ENCODE data around the gene BIRC3. TPM values are rescaled to one million over a fixed set of nuclear protein-coding genes. Genes with fewer than 3 reads are reported as not detected.
A peak's percentile ranks its signal among the peaks of the same experiment; 100 is the strongest.

Gene BIRC3
- total and polyA plus RNA-seq, 10 donors = 35.0 to 164 (median 93.7) TPM

DNA sequence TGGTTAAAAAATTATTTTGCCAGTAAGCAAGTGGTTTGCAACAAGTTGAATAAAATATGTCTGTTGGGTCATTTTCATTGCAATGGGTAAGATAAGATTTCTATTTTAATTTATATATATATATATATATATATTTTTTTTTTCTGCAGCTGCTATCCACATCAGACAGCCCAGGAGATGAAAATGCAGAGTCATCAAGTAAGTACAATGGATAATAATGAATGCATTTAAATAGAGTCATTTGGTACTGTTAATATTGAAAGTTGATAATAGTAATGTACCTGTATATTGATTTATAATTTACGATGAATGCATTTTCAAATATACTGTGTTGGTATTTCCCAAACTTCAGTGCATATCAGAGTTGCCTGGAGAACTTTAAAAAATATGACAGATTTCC, 11.5 kb downstream of the BIRC3 start:
- Histone ChIP-seq H3K27ac (no peak overlapping the region), H3K9me3 (no peaks in the 10 kb centered on the region), H3K4me1 (peaks cover 8 to 74% (median 19%) of the 10 kb centered on the region in 6 donors), H3K27me3 (replicated peaks in 1 of 7) (no peaks in the 10 kb centered on the region), H3K36me3 (peaks cover 0 to 100% (median 86%) of the 10 kb centered on the region in 6 donors), H3K4me3 (no peak overlapping the region)
- no peak for DNase-seq
- TF ChIP-seq POLR2AphosphoS5 (IDR thresholded peaks at IDR 0.05) (no peak), POLR2A (IDR thresholded peaks at IDR 0.05) (no peak)
- TF ChIP-seq, protein P1, sequence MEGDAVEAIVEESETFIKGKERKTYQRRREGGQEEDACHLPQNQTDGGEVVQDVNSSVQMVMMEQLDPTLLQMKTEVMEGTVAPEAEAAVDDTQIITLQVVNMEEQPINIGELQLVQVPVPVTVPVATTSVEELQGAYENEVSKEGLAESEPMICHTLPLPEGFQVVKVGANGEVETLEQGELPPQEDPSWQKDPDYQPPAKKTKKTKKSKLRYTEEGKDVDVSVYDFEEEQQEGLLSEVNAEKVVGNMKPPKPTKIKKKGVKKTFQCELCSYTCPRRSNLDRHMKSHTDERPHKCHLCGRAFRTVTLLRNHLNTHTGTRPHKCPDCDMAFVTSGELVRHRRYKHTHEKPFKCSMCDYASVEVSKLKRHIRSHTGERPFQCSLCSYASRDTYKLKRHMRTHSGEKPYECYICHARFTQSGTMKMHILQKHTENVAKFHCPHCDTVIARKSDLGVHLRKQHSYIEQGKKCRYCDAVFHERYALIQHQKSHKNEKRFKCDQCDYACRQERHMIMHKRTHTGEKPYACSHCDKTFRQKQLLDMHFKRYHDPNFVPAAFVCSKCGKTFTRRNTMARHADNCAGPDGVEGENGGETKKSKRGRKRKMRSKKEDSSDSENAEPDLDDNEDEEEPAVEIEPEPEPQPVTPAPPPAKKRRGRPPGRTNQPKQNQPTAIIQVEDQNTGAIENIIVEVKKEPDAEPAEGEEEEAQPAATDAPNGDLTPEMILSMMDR (IDR thresholded peaks at IDR 0.05 in 8 of 11, conservative IDR thresholded peaks at IDR 0.05 in 3 of 11) = no peak
- intact Hi-C loops (cut with DNase I; ENCODE audit: low total_unique reads) = no loop called here
- WGBS, 5 donors = 95 to 100% (median 97%) methylated on average over 1 of the region's 1 CpG

DNA sequence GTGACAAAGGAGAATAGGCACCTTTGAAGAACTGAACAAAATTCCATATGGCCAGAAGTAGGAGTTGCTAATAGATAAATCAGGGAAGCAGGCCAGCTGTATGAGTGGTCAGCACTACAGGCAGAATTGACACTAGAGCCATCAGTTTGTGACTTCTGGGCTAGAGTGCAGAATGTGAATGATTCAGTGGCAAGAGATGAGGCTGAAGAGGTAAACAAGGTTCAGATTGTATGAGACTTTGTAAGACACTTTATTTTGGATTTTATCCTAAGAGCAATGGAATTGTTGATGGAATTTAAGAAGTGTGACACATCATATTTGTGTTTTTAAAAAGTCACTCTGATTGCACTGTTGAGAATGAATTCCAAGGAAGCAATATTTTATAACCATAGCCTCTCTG, 12.9 kb downstream of the BIRC3 start:
- no peak for DNase-seq
- Histone ChIP-seq H3K4me1 (peaks cover 0 to 61% (median 5%) of the 10 kb centered on the region in 6 donors), H3K27me3 (replicated peaks in 1 of 7) (no peaks in the 10 kb centered on the region), H3K36me3 (peaks cover 0 to 100% (median 87%) of the 10 kb centered on the region in 6 donors), H3K4me3 (no peak overlapping the region), H3K27ac (peak overlapping the region in 2 of 8 donors; percentile 1 to 53), H3K9me3 (no peaks in the 10 kb centered on the region)
- intact Hi-C loops (cut with DNase I; ENCODE audit: low total_unique reads) = no loop called here
- TF ChIP-seq POLR2AphosphoS5 (IDR thresholded peaks at IDR 0.05) = no peak
- TF ChIP-seq POLR2A (IDR thresholded peaks at IDR 0.05) = no peak
- TF ChIP-seq, protein P1 (IDR thresholded peaks at IDR 0.05 in 8 of 11, conservative IDR thresholded peaks at IDR 0.05 in 3 of 11) = no peak

DNA sequence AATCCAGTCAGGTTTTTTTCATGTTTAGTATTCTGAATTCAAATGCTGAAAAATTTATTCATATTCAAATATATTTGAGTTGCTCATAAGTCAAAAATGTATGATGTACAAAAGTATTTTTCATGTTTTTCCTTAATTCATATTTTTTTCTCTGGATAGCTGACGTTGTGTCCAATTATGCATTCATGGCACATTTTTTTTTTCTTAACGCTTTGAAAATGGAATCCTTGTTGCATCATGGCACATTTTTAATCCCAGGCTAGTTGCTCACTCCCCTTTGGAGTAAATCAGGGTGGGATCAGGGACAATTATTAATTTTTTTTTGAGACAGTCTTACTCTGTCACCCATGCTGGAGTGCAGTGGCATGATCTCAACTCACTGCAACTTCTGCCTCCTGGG, 14.1 kb downstream of the BIRC3 start:
- TF ChIP-seq POLR2A (IDR thresholded peaks at IDR 0.05) (no peak), POLR2AphosphoS5 (IDR thresholded peaks at IDR 0.05) (no peak)
- TF ChIP-seq, protein P1 (IDR thresholded peaks at IDR 0.05 in 8 of 11, conservative IDR thresholded peaks at IDR 0.05 in 3 of 11) = no peak
- DNase-seq = no peak
- no peaks in the 10 kb centered on the region for H3K27me3 ChIP-seq (replicated peaks in 1 of 7)
- H3K4me3 ChIP-seq = no peak overlapping the region
- peak overlapping the region in 1 of 8 donors; percentile 34 for H3K27ac ChIP-seq
- intact Hi-C loops (cut with DNase I; ENCODE audit: low total_unique reads) = no loop called here
- peaks cover 0 to 100% (median 93%) of the 10 kb centered on the region in 6 donors for H3K36me3 ChIP-seq
- H3K4me1 ChIP-seq = peaks cover 0 to 56% (median 4%) of the 10 kb centered on the region in 6 donors
- H3K9me3 ChIP-seq = no peaks in the 10 kb centered on the region
- WGBS, 5 donors = 86 to 91% (median 87%) methylated on average over 2 of the region's 2 CpGs

DNA sequence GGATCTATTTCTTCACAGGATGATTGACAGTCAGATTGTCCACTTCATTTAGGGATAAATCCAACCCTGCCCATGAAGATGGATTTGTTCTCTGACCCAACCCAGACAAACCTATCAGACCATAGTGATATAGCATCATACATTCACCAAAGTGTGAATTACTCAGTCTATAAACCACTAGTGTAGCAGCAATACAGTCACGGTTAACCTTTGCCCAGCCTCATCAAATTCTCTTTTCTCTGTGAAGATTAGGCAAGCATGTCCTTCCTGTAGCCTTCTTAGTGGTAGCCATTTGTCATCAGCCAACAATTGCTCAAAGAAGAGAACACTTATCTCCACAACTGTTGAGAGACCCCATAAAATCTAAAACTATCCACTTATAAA, 15.3 kb downstream of the BIRC3 start:
- Histone ChIP-seq H3K4me1 (peaks cover 0 to 43% (median 3%) of the 10 kb centered on the region in 6 donors), H3K36me3 (peaks cover 0 to 100% (median 93%) of the 10 kb centered on the region in 6 donors), H3K9me3 (no peaks in the 10 kb centered on the region), H3K27ac (peak overlapping the region in 1 of 8 donors; percentile 34), H3K27me3 (replicated peaks in 1 of 7) (no peaks in the 10 kb centered on the region), H3K4me3 (no peak overlapping the region)
- intact Hi-C loops (cut with DNase I; ENCODE audit: low total_unique reads) = no loop called here
- 54 to 84% (median 56%) methylated on average over 1 of the region's 1 CpG for WGBS, 5 donors
- no peak for DNase-seq
- TF ChIP-seq POLR2A (IDR thresholded peaks at IDR 0.05) (no peak), POLR2AphosphoS5 (IDR thresholded peaks at IDR 0.05) (peak in 1 of 3 donors; percentile 8)

All from spleen (tissue), 11 donors.